Small intestine (tissue), 7 donors: ENCODE results near the gene SIN3A. TPM values are rescaled to one million over a fixed set of nuclear protein-coding genes. Genes with fewer than 3 reads are reported as not detected.

Experiments used
- DNase-seq, 2 donors: peaks; one replicate each; pipeline versions ENCODE4 v3.0.0 to v3.0.0-alpha.2; 2013
- FAIRE-seq: peaks from 2 replicates; lab custom pipeline; 2012; peaks lifted over from hg19 to GRCh38; lab: Jason Lieb, UNC
- H3K27ac ChIP-seq, 3 donors: one replicate each; pipeline ENCODE4 v1.5.1; 2013; ENCODE audit warnings: low read length in 2 of 3, mild to moderate bottlenecking in 2 of 3, control low read depth in 1 of 3, inconsistent platforms in 1 of 3, low read depth in 1 of 3, moderate library complexity in 1 of 3
- H3K27me3 ChIP-seq, 3 donors: one replicate each; pipeline ENCODE4 v1.6.1; 2013; ENCODE audit warnings: low read length in 3 of 3, inconsistent platforms in 1 of 3; ENCODE audit not compliant: control insufficient read depth in 3 of 3, insufficient read depth in 3 of 3
- H3K36me3 ChIP-seq, 3 donors: one replicate each; pipeline ENCODE4 v1.6.1; 2013; ENCODE audit warnings: low read length in 3 of 3, inconsistent platforms in 1 of 3, low read depth in 1 of 3, mild to moderate bottlenecking in 1 of 3, moderate library complexity in 1 of 3; ENCODE audit not compliant: control insufficient read depth in 3 of 3, insufficient read depth in 2 of 3
- H3K4me1 ChIP-seq, 3 donors: one replicate each; pipeline ENCODE4 v1.6.1; 2013; ENCODE audit warnings: low read length in 2 of 3, inconsistent platforms in 1 of 3, low read depth in 1 of 3, mild to moderate bottlenecking in 1 of 3, moderate library complexity in 1 of 3; ENCODE audit not compliant: control insufficient read depth in 3 of 3, insufficient read depth in 2 of 3
- H3K4me3 ChIP-seq, 3 donors: one replicate each; pipeline ENCODE4 v1.5.1; 2013; ENCODE audit warnings: low read length in 3 of 3, control low read depth in 1 of 3, inconsistent platforms in 1 of 3, low read depth in 1 of 3, mild to moderate bottlenecking in 1 of 3, moderate library complexity in 1 of 3
- H3K9me3 ChIP-seq, 2 donors: one replicate each; pipeline ENCODE4 v1.6.1; 2013; ENCODE audit warnings: low read depth in 1 of 2, low read length in 1 of 2; ENCODE audit not compliant: control insufficient read depth in 2 of 2, insufficient read depth in 1 of 2
- WGBS, 3 donors: extraction: QIAGEN DNeasy Blood & Tissue Kit; methylation state at CpG; one replicate each; pipeline ENCODE4 v1.1.7; 2013; 5-methylcytosine and 5-hydroxymethylcytosine counted together
- polyA plus RNA-seq, 4 donors: library from polyadenylated mRNA; stranded (reverse) in 3 of 4; unstranded in 1 of 4; fragments of 200-250 nt in 3 of 4; fragments of 120-200 nt in 1 of 4; gene quantifications; one replicate each; pipeline versions ENCODE4 v1.2.1 to v1.2.3, GENCODE V29; 2013
- donor health status: healthy with polysubstance abuse.
- donor health status: control.
- donor health status: control.
- donor health status: Bipolar disorder and iron deficiency.
- donor health status: healthy.

Gene SIN3A
- polyA plus RNA-seq, 4 donors: 7.6 to 36.0 (median 11.9) TPM

DNA sequence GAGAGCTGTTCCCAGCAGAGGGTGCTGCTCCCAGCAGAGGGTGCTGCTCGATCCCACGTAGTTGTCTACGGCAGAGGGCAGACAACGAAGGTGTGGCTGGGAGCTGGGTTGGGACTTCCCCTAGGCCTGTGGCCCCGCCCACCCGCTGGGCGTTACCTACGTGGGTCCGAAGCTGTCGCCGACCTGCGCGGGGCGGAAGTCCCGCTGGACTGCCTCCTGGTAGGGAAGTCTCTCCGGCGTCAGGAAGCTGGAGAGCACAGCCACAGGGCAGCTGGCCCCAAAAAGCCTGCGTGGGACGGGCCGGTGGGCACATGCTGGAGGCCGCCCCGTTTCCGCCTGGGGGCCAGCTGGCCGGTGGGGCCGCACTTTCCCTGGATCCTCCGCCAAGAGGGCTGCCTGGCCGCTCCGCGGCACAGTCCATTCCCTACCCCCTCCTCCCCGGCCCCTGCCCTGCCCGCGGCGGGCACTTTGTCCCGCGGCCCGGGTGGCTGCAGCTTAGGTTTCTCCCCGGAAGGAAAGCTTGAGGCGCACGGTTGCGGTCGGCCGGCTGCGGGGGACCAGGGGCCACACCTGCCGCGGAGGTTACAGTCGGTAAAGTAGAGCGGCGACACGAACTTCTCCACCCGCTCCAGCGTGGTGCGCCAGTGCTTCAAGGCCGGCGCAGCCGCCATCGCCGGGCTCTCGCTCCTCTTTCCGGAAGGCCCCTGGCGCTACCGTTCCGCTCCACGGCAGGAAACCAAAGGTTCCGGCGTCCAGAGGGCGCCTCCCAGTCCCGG lies 83.4 kb downstream of the SIN3A start, which contains the start of gene MAN2C1:
MAN2C1 (minus strand) TSS at position 695 of the 776 bp plus-strand sequence; CDS start at position 671, 24 bp downstream.
- H3K4me3 ChIP-seq: peak within 1 kb of the TSS; percentile 81 to 89 (median 89)
- no peaks in the 10 kb centered on the region for H3K9me3 ChIP-seq
- H3K36me3 ChIP-seq: peaks cover 8 to 62% (median 15%) of the 10 kb centered on the region in 3 donors
- no peaks in the 10 kb centered on the region for H3K27me3 ChIP-seq
- H3K27ac ChIP-seq: peak within 1 kb of the TSS; percentile 93 to 98 (median 97)
- H3K4me1 ChIP-seq: peaks cover 0 to 22% (median 2%) of the 10 kb centered on the region in 3 donors
- FAIRE-seq (no peak), DNase-seq (peak; percentile 98 to 99)
- 0 to 1% (median 1%) methylated on average over 66 to 67 of the region's 67 CpGs for WGBS, 3 donors

DNA sequence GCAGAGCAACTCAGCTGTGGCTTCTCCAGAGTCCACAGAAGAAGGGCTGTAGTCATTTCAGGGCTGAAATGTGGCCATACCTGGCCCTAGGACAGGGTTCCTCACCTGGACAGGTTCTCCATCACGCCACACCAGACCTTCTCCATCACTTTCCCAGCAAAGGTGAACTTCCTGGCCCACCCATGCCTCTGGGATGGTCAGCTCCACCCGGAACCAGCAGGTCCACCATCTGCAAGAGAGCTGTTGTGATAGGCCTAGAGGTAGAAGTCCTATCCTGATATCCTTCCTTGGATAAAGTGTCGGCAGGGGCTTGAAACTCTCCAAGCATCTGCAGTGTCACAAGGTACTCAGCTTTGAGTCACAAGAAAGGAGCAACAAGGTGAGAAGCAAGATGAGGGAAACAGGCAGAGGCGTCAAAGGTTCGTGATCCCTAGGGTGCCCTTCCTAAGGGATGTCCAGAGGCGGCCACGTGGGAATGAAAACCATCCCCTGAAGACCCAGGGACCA lies 84.0 kb downstream of the SIN3A start:
- H3K27me3 ChIP-seq: no peaks in the 10 kb centered on the region
- H3K4me3 ChIP-seq: peak overlapping the region in 2 of 3 donors; percentile 81 to 89
- no peak for DNase-seq
- peak overlapping the region; percentile 14 to 98 (median 97) for H3K27ac ChIP-seq
- peaks cover 0 to 22% (median 2%) of the 10 kb centered on the region in 3 donors for H3K4me1 ChIP-seq
- H3K36me3 ChIP-seq: peaks cover 8 to 62% (median 18%) of the 10 kb centered on the region in 3 donors
- no peaks in the 10 kb centered on the region for H3K9me3 ChIP-seq
- FAIRE-seq: no peak
- 30 to 41% (median 30%) methylated on average over 7 of the region's 7 CpGs for WGBS, 3 donors

- no peak overlapping the region for H3K27ac ChIP-seq
- FAIRE-seq (no peak), DNase-seq (no peak)
- H3K9me3 ChIP-seq: no peaks in the 10 kb centered on the region
- H3K4me3 ChIP-seq: no peak overlapping the region
- no peaks in the 10 kb centered on the region for H3K27me3 ChIP-seq
- peaks cover 0 to 22% (median 2%) of the 10 kb centered on the region in 3 donors for H3K4me1 ChIP-seq
- peaks cover 8 to 64% (median 20%) of the 10 kb centered on the region in 3 donors for H3K36me3 ChIP-seq
Observed at GRCh38 chr15:75367006-75367405, 84.5 kb downstream of the SIN3A start.

GRCh38 chr15:75366163-75366562 lies 85.3 kb downstream of the SIN3A start:
- Histone ChIP-seq H3K9me3 (no peaks in the 10 kb centered on the region), H3K4me1 (peaks cover 0 to 22% (median 2%) of the 10 kb centered on the region in 3 donors), H3K36me3 (peaks cover 9 to 66% (median 21%) of the 10 kb centered on the region in 3 donors), H3K27me3 (no peaks in the 10 kb centered on the region), H3K4me3 (no peak overlapping the region), H3K27ac (no peak overlapping the region)
- DNase-seq (no peak), FAIRE-seq (no peak)
- 86 to 96% (median 91%) methylated on average over 3 of the region's 3 CpGs for WGBS, 3 donors

DNA sequence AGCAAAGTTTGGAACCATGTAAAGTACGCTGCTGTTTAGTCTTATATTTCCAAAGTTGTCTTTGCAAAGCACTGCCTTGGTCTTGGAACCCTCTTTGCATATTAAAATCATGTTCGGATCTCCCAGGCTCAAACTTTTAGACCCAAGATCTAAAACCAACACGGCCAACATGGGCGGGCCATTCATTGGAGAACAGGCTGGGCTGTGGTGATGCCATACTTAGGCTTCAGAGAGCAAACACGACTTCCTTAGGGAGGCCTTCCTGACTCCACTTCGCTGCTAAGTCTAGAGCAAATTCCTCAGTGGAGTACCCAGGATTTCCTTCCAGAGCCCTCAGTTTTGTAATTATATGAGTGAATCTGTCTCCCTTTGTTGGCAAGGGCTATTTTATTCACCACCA lies 86.6 kb downstream of the SIN3A start:
- Histone ChIP-seq H3K27me3 (no peaks in the 10 kb centered on the region), H3K9me3 (no peaks in the 10 kb centered on the region), H3K36me3 (peaks cover 9 to 77% (median 21%) of the 10 kb centered on the region in 3 donors), H3K27ac (no peak overlapping the region), H3K4me1 (peaks cover 0 to 16% (median 2%) of the 10 kb centered on the region in 3 donors), H3K4me3 (no peak overlapping the region)
- 97% methylated on average over 6 of the region's 6 CpGs for WGBS, 3 donors
- DNase-seq: no peak
- no peak for FAIRE-seq

GRCh38 chr15:75363786-75364185 lies 87.7 kb downstream of the SIN3A start:
- no peak for DNase-seq
- Histone ChIP-seq H3K27ac (no peak overlapping the region), H3K27me3 (no peaks in the 10 kb centered on the region), H3K4me1 (peaks cover 0 to 5% (median 0%) of the 10 kb centered on the region in 3 donors), H3K9me3 (no peaks in the 10 kb centered on the region), H3K4me3 (no peak overlapping the region), H3K36me3 (peaks cover 9 to 83% (median 21%) of the 10 kb centered on the region in 3 donors)
- WGBS, 3 donors: 94 to 95% (median 94%) methylated on average over 9 of the region's 9 CpGs
- FAIRE-seq: no peak

DNA sequence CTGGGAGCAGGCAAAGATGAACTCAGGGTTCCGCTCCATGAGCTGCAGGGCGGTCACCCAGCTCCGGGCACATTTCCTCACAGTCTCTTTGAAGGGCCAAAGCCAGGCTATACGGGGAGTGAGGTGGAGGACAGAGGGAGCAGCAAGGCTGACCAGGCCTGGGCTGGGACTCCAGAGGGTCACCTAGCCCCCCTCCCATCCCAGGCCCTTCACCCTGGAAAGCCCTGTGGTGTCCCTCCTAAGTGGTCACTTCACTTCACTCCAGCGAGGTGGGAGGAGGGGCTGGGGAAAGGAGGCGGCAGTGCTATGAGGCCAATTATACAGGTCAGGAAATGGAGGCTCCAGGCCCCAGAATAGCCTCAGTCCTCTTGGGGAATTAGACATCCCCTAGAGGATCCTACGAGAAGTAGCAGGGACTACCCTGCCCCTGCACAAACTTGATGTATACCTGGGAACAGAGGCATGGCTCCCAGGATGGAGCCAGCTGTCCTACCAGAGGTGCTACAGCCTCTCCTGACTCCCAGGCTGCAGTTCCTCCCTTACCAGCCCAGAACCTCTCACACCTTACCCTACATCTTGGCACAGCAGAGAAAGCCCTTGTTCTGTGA lies 88.7 kb downstream of the SIN3A start:
- Histone ChIP-seq H3K4me1 (peaks cover 0 to 5% (median 0%) of the 10 kb centered on the region in 3 donors), H3K9me3 (no peaks in the 10 kb centered on the region), H3K4me3 (no peak overlapping the region), H3K36me3 (peaks cover 9 to 94% (median 21%) of the 10 kb centered on the region in 3 donors), H3K27ac (no peak overlapping the region), H3K27me3 (no peaks in the 10 kb centered on the region)
- DNase-seq (no peak), FAIRE-seq (no peak)
- WGBS, 3 donors: 84 to 96% (median 89%) methylated on average over 7 of the region's 7 CpGs

GRCh38 chr15:75361989-75362641 lies 89.4 kb downstream of the SIN3A start:
- H3K27ac ChIP-seq: no peak overlapping the region
- H3K9me3 ChIP-seq: no peaks in the 10 kb centered on the region
- H3K36me3 ChIP-seq: peaks cover 9 to 92% (median 21%) of the 10 kb centered on the region in 3 donors
- no peaks in the 10 kb centered on the region for H3K4me1 ChIP-seq
- WGBS, 3 donors: 87 to 89% (median 88%) methylated on average over 13 of the region's 13 CpGs
- no peak for DNase-seq
- H3K27me3 ChIP-seq: no peaks in the 10 kb centered on the region
- FAIRE-seq: no peak
- no peak overlapping the region for H3K4me3 ChIP-seq
